ENCODE measurements around the gene COPZ2.
A peak's percentile ranks its signal among the peaks of the same experiment; 100 is the strongest.
"Not testable (repeated sequence)": the region's sequence is repeated elsewhere in the genome, so short reads cannot be mapped to it uniquely, and the experiment has no call there.

Gene COPZ2

DNA sequence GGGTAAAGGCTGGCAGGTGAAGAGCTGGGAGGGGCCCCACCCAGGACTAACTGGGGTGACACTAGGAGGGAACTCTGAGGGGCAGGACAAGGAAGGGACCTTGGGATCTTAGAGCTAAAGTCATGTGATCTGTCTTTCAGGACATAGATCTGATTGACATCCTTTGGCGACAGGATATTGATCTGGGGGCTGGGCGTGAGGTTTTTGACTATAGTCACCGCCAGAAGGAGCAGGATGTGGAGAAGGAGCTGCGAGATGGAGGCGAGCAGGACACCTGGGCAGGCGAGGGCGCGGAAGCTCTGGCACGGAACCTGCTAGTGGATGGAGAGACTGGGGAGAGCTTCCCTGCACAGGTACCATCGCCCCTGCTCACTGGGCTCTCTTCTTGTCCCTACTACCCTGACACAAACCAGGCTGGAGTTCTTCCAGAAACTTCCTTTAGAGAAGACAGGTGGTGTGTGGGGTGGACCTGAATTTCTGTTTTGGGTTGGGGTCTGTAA, 18.7 kb upstream of the COPZ2 start:
- no peak for DNase-seq (ENCODE audit: low read depth in 2 of 2)

- DNase-seq (ENCODE audit: low read depth in 2 of 2), result peak; percentile 41
Measured at GRCh38 chr17:48055531-48056245, 18.1 kb upstream of the COPZ2 start.

DNA sequence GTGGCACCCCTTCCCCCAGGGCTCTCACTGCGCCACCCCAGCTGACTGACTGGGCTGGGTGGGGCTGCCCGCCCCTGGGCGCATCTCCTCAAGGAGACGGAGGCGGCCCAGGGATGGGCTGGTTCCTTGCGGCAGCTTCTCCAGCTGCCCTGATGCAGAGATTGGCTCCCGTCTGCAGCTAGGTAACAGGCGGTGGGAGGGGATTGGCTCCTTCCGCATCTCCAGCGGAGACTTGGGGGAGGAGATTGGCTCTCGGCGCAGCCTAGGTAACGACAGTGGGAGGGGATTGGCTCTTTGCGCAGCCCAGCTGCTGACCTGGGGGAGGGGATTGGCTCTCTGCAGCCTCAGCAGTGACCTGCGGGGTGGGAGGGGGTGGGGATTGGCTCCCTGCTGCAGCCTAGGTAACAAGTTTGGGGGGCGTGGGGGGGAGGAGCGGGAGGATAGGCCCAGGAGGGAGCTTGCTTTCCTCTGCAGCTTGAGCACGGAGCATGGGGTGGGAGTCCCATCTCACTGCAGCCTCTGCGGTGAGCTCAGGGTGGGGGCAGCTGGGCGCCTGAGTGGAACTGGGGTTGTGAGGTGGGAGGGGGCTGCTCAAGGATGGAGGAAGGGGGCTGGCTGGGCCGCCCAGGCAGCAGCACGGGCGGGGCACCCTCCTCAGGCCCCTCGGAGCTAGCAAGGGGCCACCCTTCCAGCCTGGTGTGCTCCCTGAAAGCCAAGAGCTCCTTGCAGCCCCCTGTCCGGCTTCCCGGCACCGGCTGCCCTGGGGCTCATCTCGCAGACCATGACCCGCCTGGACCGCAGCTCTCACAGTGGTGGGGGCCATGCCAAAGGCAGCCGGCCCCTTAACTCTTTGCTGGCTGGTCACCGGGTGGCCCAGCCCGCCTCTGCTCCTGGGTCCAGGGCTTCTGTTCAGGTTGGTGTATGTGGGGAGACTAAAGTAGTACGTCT, 16.9 kb upstream of the COPZ2 start:
- DNase-seq (ENCODE audit: low read depth in 2 of 2), result no peak

DNA sequence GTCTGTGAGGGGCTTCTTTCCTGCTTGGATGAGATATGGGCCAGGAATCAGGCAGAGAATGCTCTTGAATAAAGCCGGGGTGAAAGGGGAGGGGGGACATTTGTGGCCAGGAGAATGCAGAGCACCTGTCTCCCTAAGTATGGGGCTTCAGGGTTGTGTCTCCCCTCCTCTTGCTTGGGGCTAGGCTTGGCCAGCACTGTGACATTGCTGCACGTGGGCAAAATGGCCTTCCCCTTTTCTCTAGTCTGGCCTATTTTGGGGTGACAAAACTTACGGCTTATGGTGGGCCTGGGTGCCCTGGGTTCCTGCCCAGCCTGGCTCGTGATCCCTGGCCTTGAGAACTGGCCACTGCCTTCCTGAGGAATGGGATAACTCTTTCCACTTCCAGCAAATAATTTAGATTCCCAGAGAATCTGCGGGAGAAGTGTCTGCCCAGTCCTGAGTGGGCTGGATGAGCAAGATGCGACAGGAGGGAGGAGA, 16.2 kb upstream of the COPZ2 start:
- DNase-seq (ENCODE audit: low read depth in 2 of 2), result no peak

DNA sequence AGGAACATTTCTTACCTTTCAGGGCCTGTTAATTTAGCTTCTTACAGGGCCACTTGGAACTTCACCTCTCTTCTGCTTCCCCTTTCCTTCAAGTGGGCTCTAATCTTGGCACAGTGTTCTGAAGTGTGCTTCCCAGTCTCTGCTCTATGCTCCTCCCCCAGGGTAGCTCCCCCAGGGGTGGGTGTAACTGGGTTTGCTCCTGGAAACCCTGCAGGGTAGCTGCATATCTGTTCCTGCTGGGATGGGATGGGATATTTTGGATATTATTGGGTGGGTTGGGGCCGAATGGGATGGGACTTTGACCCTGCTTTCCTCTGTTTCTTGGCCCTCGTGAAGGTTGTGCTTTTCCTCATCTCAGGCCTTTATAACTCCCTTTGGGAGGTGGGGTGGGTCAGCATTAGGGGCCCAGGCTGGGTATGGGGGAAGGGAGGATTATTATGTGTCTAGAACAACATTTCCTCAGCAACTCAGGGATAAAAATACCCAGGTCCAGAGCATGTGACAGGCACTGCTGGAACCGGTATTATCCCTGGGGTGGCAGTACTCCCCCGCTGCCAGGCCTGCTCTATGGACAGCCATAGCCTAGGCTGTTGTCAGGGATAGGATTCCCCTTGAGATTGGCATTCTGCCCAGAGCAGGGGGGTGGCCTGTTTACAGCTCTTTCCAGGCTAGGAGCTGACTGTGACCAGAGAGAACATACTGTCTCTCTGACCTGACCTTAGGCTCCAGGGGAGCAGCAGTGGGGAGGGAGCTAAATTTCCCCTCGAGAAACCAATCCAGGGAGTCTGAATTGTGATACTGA, 15.6 kb upstream of the COPZ2 start:
- no peak for DNase-seq (ENCODE audit: low read depth in 2 of 2)

DNA sequence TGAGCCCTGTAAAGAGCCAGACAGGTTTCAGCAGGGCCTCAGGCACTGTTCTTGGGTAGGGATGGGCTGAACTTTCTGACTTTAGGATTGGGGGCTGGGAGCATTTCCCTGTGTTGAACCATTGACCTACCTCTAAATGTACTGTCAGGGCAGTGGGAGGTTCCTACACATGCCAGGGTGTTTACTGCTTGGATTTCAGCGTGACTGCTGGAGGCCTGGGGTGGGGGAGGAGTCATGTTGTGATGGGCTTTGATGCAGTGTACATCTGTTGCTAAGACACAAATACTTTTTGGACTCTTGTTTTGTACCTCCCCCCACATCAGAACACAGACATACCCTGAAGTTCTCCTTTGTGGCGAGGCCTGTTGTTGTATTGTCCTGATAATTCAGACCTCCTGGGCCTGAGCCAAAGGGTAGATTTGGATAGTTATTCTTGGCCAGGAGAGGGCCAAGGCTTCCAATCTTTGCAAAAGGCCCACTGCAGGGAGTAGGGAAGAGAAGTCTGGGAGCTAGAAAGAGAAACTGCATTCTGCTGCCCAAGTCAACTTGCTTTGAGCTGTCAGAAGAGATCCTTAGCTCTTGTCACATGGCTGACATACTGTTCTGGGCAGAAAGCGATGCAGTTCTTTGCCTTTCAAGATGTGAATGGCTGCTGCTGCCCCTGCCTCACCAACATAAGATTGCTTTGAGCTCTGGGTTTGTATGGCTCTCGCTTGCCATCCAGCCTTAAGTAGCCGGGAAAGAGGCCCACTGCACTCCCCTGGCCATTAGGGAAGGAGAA, 14.3 kb upstream of the COPZ2 start:
- no peak for DNase-seq (ENCODE audit: low read depth in 2 of 2)

GRCh38 chr17:48051283-48051682, 13.7 kb upstream of the COPZ2 start:
- no peak for DNase-seq (ENCODE audit: low read depth in 2 of 2)

DNA sequence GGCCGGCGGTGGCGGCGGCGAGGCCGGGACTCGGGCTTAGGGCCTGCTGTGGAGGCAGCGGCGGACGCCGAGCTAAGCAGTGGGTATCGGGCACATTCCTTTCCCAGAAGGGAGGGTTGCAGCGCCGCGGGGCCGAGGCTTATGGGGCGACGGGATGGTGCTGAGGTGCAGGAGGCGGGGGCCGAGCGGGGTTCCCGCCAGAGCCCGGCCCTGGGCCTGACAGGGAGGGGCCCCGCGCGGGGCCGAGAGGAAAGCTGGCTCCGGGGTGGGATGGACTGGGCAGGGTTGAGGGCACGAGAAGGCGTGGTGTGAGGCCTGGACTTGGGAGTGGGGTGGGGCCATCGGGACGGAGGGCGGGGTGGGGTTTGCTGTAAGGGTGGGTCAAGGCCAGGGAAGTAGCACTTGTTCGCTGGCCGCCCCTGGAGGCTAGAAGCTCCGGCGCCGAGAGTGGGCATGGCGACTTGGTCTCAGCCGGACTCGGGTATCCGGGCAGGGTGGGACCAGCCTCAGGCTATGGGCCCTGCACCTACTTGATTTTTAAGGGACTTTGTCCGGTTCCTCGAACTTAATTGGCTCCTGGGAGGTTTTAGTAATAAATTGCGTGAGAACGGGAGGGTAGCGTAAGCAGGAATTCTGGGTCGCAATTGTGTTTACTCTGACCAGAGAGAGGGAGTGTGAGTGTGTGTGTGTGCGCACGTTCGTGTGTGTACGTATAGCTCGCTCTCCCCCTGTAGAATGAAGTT, 11.0 kb upstream of the COPZ2 start:
- no peak for DNase-seq (ENCODE audit: low read depth in 2 of 2)

GRCh38 chr17:48047741-48048383, 10.3 kb upstream of the COPZ2 start, which contains the start of gene NFE2L1:
Gene NFE2L1 (plus strand): TSS chr17:48048359. CDS start chr17:48051119, 2,760 bp downstream.
- DNase-seq (ENCODE audit: low read depth in 2 of 2), result peak; percentile 96 to 99

DNA sequence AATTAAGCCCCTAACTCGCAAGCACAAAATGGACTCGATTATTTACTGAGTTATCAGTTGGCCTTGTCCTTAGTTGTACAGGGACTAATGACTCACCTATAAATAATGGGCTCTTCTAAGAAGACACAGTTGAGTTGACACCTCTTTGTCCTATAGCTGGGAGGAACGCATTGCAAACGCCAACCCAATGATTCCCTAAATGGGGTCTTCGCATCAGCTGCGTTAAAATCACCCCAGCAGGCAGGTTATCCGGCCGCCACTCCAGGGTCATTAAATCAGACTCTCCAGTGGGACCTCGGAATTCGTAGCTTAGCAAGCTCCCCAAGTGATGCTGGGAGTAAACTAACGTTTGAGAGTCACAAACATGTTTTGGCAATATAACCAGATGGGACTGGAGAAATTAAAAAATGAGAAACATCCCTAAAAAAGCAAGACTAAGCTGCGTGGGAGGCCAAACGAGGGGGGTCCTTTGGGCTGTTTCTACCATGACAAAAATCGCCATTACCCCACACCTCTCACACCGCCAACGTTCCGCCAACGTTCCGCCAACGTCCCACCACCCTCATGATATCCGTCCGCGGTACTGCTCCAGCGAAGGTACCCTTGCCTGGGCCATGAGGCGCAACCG, 9.6 kb upstream of the COPZ2 start:
- no peak for DNase-seq (ENCODE audit: low read depth in 2 of 2)

GRCh38 chr17:48046296-48046695, 8.7 kb upstream of the COPZ2 start:
- DNase-seq (ENCODE audit: low read depth in 2 of 2), result no peak

GRCh38 chr17:48045316-48046001, 7.9 kb upstream of the COPZ2 start:
- no peak for DNase-seq (ENCODE audit: low read depth in 2 of 2)

DNA sequence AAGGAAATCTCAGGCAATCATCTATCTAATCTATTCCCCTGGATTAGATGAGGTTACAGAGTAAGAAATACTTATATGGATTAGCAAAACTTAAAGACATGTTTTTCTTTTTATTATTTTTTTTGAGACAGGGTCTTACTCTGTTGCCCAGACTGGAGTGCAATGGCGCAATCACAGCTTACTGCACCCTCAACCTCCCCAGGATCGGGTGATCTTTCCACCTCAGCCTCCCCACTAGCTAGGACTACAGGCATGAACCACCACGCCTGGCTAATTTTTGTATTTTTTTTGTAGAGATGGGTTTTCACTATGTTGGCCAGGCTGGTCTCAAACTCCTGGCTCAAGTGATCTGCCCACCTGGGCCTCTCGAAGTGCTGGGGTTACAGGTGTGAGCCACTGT, 7.3 kb upstream of the COPZ2 start:
- DNase-seq (ENCODE audit: low read depth in 2 of 2), result no peak

- no peak for DNase-seq (ENCODE audit: low read depth in 2 of 2)
Measured at GRCh38 chr17:48043176-48043575, 5.6 kb upstream of the COPZ2 start.

DNA sequence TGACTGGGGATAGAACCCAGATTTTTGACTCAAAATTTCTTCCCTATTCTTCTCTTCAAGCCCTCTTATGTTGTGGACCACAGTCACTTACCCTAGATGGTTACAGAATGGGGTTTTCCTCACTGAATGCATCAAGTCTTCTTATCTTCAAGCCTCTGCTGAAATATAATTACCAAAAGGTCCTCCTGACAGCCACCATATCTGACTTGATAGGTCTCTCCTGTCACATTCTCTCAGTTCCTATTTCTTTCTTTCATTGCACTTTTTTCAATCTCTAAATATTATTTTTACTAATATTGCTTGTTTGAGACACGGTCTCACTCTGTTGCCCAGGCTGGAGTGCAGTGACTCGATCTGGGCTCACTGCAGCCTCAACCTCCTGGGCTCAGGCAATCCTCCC, 1.1 kb upstream of the COPZ2 start:
- DNase-seq (ENCODE audit: low read depth in 2 of 2), result no peak

DNA sequence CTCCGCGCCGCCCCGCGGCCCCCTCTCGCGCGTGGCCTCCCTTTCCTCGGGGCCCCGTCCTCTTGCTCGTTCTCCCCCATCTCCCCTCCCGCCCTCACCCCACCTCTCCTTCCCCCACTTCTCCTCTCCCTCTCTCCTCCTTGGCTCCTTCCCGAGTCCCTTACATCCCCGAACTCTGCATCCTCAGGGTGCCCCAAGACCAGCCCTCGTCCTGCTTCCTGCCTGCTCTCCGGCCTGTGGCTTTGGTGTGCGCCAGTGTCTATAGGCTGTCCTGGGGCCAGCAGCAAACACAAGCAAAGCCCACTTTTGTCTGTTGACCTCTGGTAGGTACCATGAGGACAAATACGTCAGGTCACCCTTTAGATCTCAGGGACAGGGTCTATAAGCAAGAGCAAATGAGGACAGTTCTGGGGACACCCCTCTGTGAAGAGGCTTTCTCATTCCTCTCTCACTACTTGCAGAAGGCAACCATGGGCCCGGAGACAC, 284 bp upstream of the COPZ2 start:
- DNase-seq (ENCODE audit: low read depth in 2 of 2), result no peak

- no peak for DNase-seq (ENCODE audit: low read depth in 2 of 2)
Measured at GRCh38 chr17:48036693-48037035, 933 bp downstream of the COPZ2 start.

DNA sequence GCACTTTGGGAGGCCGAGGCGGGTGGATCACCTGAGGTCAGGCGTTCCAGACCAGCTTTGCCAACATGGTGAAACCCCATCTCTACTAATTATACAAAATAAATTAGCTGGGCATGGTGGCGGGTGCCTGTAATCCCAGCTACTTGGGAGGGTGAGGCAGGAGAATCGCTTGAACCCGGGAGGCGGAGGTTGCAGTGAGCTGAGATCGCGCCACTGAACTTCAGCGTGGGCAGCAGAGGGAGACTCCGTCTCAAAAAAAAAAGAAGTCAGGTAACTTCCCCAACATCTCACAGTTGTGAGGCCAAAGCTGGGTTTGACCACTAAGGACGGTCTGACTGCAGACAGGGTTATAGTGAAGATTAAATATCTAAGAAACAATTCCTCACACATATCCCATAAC, 2.9 kb downstream of the COPZ2 start:
- DNase-seq (ENCODE audit: low read depth in 2 of 2), result not testable (repeated sequence)

DNA sequence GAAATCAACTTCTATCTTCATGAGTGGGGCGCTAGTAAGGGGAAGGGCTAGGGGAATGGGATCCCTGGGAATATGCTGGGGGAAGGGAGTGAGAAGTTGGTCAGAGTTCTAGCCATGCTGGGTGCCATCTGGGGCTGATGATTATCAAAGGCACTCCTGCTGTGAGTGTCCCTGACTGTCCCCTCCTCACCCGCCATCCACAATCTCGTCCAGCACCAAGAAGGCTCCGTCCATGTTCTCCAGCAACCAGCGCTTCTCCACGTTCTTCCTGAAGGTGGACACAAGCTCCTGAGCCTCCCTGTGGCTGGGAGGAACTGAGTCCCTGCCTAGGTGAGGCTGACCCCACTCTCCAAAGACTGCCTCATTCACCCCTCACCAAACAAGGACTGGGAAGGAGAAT, 5.6 kb downstream of the COPZ2 start:
- DNase-seq (ENCODE audit: low read depth in 2 of 2), result no peak
